Central memory CD8-positive, alpha-beta T cell (primary cell): ENCODE data around the gene PALLD.
"Not testable (repeated sequence)": the region's sequence is repeated elsewhere in the genome, so short reads cannot be mapped to it uniquely, and the experiment has no call there.

Source experiments
- ATAC-seq: fragments of 150-1000 bp; cut with Tn5 transposase; replicated peaks from 2 replicates; pipeline ENCODE4 v1.10.0; 2022; ENCODE audit warnings: mild to moderate bottlenecking, moderate FRiP score, moderate number of reproducible peaks; ENCODE audit not compliant: poor library complexity, severe bottlenecking; ENCODE audit errors: extremely low read depth
- DNase-seq, 2 donors: peaks; one replicate each; pipeline ENCODE4 v3.0.0; 2021; ENCODE audit warnings: low spot score in 2 of 2
- H3K27ac Mint-ChIP-seq: one replicate; pipeline ENCODE4 v1.8.0; 2022; ENCODE audit warnings: low read depth, mild to moderate bottlenecking, moderate library complexity, mixed read lengths
- H3K27me3 Mint-ChIP-seq: one replicate; pipeline ENCODE4 v1.8.0; 2022; ENCODE audit warnings: mixed read lengths
- H3K36me3 Mint-ChIP-seq: one replicate; pipeline ENCODE4 v1.8.0; 2022; ENCODE audit warnings: mild to moderate bottlenecking, moderate library complexity, mixed read lengths; ENCODE audit not compliant: insufficient read depth
- H3K4me1 Mint-ChIP-seq: one replicate; pipeline ENCODE4 v1.8.0; 2022; ENCODE audit warnings: mixed read lengths
- H3K4me3 Mint-ChIP-seq: one replicate; pipeline ENCODE4 v1.8.0; 2022; ENCODE audit warnings: mild to moderate bottlenecking, moderate library complexity, mixed read lengths
- H3K9me3 Mint-ChIP-seq: one replicate; pipeline ENCODE4 v1.8.0; 2022; ENCODE audit warnings: mixed read lengths

PALLD gene

DNA sequence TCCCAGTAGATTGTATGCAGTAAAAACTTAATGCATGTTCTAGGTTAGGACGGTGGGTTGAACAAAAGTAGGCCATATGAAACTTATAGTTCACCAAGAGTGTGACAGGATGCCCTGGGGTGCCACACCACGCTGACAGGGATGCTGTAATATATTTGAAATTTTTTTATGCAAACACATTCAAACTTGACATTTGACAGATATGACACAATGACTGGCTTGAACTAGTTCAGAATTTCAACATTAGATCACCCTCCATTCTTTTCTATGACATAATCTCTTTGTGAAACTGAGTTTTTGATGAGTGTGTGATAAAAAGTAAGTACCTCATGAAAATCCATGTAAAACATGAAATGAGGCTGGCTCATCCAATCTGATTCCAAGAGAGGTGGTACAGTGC is 198.4 kb downstream of the PALLD start:
- H3K36me3 Mint-ChIP-seq: no peaks in the 10 kb centered on the region
- H3K4me3 Mint-ChIP-seq: no peak overlapping the region
- DNase-seq (no peak), ATAC-seq (no peak)
- H3K27me3 Mint-ChIP-seq: peaks cover 36% of the 10 kb centered on the region
- no peak overlapping the region for H3K27ac Mint-ChIP-seq
- no peaks in the 10 kb centered on the region for H3K4me1 Mint-ChIP-seq
- H3K9me3 Mint-ChIP-seq: no peaks in the 10 kb centered on the region

- Mint-ChIP-seq H3K4me3 (no peak overlapping the region), H3K27ac (no peak overlapping the region), H3K27me3 (peaks cover 36% of the 10 kb centered on the region), H3K9me3 (no peaks in the 10 kb centered on the region), H3K4me1 (no peaks in the 10 kb centered on the region), H3K36me3 (no peaks in the 10 kb centered on the region)
- no peak for DNase-seq
- ATAC-seq: no peak
These were observed 199.4 kb downstream of the PALLD start for GRCh38 chr4:168696280-168696679.

DNA sequence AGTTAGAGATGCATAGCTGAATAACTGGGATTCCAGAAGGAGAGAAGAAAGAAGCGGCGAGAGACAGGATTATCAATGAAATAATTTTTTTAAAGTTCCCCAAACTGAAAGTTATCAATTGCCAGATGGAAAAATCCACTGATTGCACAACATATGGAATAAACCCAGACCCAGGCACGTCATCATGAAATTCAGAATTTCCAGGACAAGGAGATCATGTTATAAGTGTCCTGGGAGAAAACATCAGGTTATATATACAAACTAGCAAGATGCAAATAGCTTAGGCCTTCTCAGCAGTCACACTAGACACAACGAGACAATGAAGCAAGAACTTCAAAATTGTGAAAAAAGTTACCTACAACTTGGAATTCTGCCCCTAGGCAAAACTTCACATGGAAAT is 200.0 kb downstream of the PALLD start:
- H3K36me3 Mint-ChIP-seq: no peaks in the 10 kb centered on the region
- H3K27ac Mint-ChIP-seq: no peak overlapping the region
- H3K4me3 Mint-ChIP-seq: no peak overlapping the region
- ATAC-seq: no peak
- no peak for DNase-seq
- no peaks in the 10 kb centered on the region for H3K4me1 Mint-ChIP-seq
- H3K27me3 Mint-ChIP-seq: peaks cover 36% of the 10 kb centered on the region
- H3K9me3 Mint-ChIP-seq: no peaks in the 10 kb centered on the region

GRCh38 chr4:168699224-168699878 is 202.5 kb downstream of the PALLD start:
- no peak for ATAC-seq
- Mint-ChIP-seq H3K36me3 (no peaks in the 10 kb centered on the region), H3K27ac (no peak overlapping the region), H3K4me3 (no peak overlapping the region), H3K4me1 (no peaks in the 10 kb centered on the region), H3K9me3 (no peaks in the 10 kb centered on the region), H3K27me3 (peaks cover 35% of the 10 kb centered on the region)
- no peak for DNase-seq

GRCh38 chr4:168701061-168701460 is 204.2 kb downstream of the PALLD start:
- ATAC-seq: no peak
- no peaks in the 10 kb centered on the region for H3K4me1 Mint-ChIP-seq

DNA sequence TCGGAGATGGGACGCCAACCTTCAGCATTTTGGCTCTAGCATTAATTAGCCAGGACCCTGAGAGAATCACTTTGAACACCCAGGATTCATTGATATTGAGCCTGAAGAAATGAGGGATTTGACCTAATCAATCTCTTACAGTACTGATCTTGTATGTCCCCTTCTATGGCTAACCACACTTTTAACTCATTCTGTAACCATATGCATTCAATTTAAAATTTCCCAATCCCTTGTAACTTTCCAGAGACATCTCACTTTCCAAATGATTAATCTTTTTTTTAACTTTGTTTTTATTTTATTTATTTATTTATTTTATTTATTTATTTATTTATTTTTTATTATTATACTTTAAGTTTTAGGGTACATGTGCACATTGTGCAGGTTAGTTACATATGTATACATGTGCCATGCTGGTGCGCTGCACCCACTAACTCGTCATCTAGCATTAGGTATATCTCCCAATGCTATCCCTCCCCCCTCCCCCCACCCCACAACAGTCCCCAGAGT is 205.8 kb downstream of the PALLD start:
- ATAC-seq, H3K27me3 Mint-ChIP-seq, H3K4me1 Mint-ChIP-seq, H3K27ac Mint-ChIP-seq, H3K36me3 Mint-ChIP-seq, H3K9me3 Mint-ChIP-seq, DNase-seq, H3K4me3 Mint-ChIP-seq: not testable (repeated sequence)

More at GRCh38 chr4:168701061-168701460, 204.2 kb downstream of the PALLD start:
- Mint-ChIP-seq H3K27ac (no peak overlapping the region), H3K9me3 (no peaks in the 10 kb centered on the region), H3K4me3 (no peak overlapping the region), H3K36me3 (no peaks in the 10 kb centered on the region), H3K27me3 (peaks cover 24% of the 10 kb centered on the region)
- DNase-seq: no peak

GRCh38 chr4:168705121-168705520 is 208.3 kb downstream of the PALLD start:
- Mint-ChIP-seq H3K27me3 (no peaks in the 10 kb centered on the region), H3K9me3 (no peaks in the 10 kb centered on the region), H3K27ac (no peak overlapping the region), H3K4me3 (no peak overlapping the region), H3K36me3 (no peaks in the 10 kb centered on the region), H3K4me1 (no peaks in the 10 kb centered on the region)
- no peak for DNase-seq
- no peak for ATAC-seq

- Mint-ChIP-seq H3K9me3 (no peaks in the 10 kb centered on the region), H3K27me3 (no peaks in the 10 kb centered on the region), H3K4me1 (no peaks in the 10 kb centered on the region), H3K36me3 (no peaks in the 10 kb centered on the region), H3K27ac (no peak overlapping the region), H3K4me3 (no peak overlapping the region)
- DNase-seq (no peak), ATAC-seq (no peak)
These were observed 210.4 kb downstream of the PALLD start for GRCh38 chr4:168707205-168707604.

DNA sequence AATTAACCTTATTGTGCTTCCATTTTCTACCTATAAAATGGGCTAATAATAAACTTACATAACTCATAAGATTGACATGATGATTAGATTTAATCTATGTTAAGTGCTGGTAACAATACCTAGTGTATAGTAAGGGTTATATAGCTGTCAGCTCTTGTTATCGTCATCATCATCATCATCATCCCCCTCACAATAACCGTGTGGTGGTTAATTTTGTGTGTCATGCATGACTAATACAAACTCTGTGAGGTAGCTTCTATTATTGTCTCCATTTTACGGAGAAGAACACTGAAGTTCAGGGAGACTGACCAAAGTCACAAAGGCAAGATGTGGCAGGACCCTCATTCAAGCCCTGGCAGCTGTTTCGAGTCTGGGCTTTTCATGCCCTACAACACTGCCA is 211.3 kb downstream of the PALLD start:
- no peak overlapping the region for H3K4me3 Mint-ChIP-seq
- DNase-seq (no peak), ATAC-seq (no peak)
- no peaks in the 10 kb centered on the region for H3K4me1 Mint-ChIP-seq
- H3K27me3 Mint-ChIP-seq: no peaks in the 10 kb centered on the region
- no peaks in the 10 kb centered on the region for H3K9me3 Mint-ChIP-seq
- no peaks in the 10 kb centered on the region for H3K36me3 Mint-ChIP-seq
- no peak overlapping the region for H3K27ac Mint-ChIP-seq

GRCh38 chr4:168710353-168710946 is 213.6 kb downstream of the PALLD start:
- Mint-ChIP-seq H3K9me3 (no peaks in the 10 kb centered on the region), H3K36me3 (no peaks in the 10 kb centered on the region), H3K27ac (no peak overlapping the region), H3K27me3 (no peaks in the 10 kb centered on the region), H3K4me3 (no peak overlapping the region), H3K4me1 (no peaks in the 10 kb centered on the region)
- DNase-seq (no peak), ATAC-seq (no peak)

GRCh38 chr4:168711197-168712140 is 214.6 kb downstream of the PALLD start:
- Mint-ChIP-seq H3K4me3 (no peak overlapping the region), H3K9me3 (no peaks in the 10 kb centered on the region), H3K27ac (no peak overlapping the region), H3K36me3 (no peaks in the 10 kb centered on the region), H3K27me3 (no peaks in the 10 kb centered on the region), H3K4me1 (no peaks in the 10 kb centered on the region)
- ATAC-seq (no peak), DNase-seq (no peak)

DNA sequence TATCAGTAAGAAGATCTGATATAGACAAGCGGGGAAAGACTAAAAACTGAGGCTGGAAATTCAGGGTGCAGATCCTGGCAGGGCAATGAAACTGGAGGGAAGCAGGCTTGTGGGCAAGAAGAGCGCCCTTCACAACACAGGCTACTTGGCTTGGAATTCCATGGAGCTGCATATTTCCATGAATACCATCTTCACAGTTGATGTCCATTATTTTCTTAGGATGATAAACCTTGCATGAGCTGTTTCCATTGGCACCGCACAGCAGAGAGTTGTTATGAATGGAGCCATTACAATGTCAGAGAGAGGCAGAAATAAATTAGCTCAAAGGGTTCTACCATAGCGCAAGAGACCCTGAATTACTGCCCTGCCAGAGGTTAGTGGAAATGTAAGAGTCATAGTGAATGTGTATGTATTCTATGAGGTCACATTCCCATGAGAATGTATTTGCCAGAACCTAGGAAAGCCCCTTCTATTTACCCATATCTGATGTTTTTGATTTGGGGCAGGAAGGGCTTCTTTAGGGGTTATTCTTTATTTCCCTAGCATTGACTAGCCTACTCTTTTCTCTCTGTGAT is 215.6 kb downstream of the PALLD start:
- H3K27ac Mint-ChIP-seq: no peak overlapping the region
- H3K27me3 Mint-ChIP-seq: no peaks in the 10 kb centered on the region
- ATAC-seq (no peak), DNase-seq (no peak)
- H3K4me3 Mint-ChIP-seq: no peak overlapping the region
- no peaks in the 10 kb centered on the region for H3K9me3 Mint-ChIP-seq
- no peaks in the 10 kb centered on the region for H3K4me1 Mint-ChIP-seq
- H3K36me3 Mint-ChIP-seq: no peaks in the 10 kb centered on the region
